Measurements from ENCODE around the gene NPHP4.

NPHP4 gene

DNA sequence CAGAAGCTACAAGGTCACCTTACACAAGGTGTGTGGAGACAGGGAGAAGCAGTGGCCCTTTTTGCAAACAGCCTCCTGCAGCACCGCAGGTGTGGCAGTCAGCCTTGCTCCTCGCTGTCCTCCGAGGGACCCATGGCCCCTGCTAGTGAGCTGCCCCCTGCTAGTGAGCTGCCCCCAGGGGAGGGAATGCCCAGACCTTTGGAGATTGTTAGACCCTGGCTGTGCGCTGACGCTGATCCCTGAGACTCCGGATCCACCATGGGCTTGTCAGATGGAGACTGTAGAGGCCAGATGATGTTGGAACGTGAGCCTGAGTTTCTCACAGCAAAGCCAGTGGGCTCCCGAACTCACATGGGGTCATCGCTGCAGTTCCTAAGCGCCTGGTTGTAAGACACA lies 172.2 kb downstream of the NPHP4 start:
- DNase-seq: no peak

DNA sequence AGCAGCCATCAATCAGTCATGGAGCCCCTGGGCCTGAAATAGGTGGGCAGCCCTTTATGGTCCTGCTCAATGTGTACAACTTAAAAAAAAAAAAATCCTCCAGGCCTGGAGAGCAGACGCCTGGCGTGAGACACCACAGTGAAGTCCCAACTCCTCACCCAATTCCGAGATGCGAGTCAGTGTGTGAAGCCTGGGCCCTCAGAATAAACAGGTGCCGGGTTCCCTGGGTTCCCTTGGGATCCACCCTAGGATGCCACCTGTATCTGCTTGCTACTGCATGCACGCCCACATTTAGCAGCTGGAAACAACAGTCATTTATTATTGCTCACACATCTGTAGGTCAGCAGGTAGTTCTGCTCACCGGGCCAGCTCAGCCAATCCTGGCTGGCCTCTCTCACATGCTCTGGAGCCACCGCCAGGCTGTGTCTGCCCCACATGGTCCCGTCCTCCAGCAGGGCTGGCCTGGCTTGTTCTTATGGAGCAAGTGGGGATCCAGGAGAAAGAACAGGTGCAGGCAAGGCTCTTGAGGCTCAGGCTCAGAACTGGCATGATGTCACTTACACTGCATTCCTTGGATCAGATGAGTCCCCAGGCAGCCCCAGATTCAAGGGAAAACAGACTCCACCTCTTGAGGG lies 172.7 kb downstream of the NPHP4 start:
- DNase-seq: no peak

DNA sequence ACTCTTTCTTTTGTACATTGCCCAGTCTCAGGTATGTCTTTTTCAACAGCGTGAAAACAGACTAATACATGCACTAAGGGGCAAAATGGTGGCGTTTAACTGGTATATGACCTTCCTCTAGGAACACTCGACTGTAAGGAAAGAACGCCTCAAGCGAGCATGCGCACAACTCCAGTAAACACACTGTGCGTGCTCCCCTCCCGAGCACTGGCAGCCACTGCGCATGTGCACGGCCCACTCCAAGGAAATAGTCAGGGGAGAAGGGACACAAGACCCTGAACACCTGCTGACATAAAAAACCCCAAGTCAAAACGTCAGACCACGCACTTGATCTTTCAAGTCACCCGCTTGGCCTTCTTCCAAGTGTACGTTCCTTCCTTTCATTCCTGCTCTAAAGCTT lies 173.5 kb downstream of the NPHP4 start:
- no peak for DNase-seq

DNA sequence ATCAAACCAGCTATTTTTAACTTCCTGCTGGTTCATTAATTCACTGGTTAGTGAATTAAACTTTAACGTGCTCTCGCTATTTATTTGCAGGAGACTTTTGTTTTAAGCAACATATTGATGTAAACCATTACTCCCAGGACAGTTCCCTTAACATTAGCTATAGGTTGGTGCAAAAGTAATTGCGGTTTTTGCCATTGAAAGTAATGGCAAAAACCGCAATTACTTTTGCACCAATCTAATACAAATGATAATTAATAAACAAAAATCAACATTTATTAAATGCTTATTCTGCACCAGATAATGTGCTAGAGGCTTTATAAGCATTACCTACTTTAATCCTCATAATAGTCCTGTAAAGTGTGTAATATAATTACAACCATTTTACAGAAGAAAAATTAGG lies 176.5 kb downstream of the NPHP4 start:
- DNase-seq: no peak

DNA sequence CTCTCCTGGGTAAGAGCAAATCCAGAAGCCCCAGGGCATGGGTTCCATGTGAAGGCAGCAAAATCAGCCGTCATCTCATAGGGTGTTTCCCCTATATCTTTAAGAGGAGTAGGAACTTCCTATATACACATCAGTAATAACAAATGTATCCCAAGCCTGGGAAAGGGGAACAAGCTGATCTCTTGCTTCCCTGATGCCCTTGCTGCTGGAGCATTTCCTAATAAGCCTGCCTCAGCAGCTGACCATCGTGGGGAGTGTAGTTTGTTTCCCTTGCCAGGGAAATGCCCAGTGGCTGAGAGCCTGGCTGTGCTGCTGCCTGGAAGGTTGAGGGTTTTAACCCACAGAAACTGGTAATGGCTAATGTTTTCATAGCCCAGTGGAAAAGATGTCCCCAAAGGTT lies 177.0 kb downstream of the NPHP4 start:
- DNase-seq: no peak

DNA sequence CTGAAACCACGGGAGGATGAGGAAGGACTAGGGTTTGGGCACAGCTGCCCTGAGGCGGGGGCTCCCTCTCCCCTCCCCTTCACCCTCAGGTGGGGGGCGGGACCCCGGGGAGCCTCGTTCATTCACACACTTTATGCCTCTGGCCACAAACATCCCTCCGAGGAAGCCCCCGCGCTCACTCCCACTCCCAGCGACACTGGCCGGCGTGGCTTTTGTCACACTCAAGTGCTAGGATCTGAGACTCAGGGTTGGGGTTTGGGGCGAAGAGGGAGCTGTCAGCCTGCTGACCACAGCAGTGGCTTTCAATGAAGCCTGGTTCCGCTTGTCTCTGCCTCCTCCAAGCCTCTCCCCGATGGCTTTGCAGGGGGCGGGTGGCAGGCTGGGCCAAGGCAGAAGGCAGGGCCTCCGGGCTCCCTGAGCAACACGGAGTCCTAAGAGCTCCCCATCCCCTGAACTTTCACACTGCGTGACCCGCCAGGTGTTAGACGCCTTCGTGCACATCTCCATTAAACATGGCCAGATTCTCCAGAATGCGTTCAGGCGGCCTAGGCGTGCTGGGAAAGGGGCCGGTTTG lies 178.1 kb downstream of the NPHP4 start:
- no peak for DNase-seq

DNA sequence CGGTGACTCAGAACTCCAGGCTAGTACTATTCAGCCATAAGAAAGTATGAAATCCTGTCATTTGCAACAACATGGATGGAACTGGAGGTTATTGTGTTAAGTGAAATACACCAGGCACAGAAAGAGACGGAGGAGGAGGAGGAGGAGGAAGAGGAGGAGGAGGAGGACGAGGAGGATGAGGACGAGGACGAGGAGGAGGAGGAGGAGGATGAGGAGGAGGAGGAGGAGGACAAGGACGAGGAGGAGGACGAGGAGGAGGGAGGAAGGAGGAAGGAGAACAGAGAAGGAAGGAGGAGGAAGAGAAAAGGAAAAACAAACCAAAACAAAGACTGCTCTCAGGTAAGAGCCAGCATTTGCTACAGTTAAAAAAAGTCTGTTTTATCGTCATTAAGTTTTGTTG lies 178.7 kb downstream of the NPHP4 start:
- DNase-seq: no peak
